Stimulated activated naive B cell treated with anti-CD40 and anti-IgM and Interleukin-4, amounts not matched to agents 10 μg/mL and 1 μg/mL and 100 μg/mL, for 72 hours (primary cell): ENCODE measurements around the gene BTBD19.

Source experiments
- ATAC-seq, 2 donors: fragments of 150-1000 bp; cut with Tn5 transposase; replicated peaks; 2 replicates each; pipeline ENCODE4 v1.10.0; 2021; ENCODE audit warnings: moderate library complexity in 1 of 2
- DNase-seq: peaks from one replicate; pipeline ENCODE4 v3.0.0; 2021
- H3K27ac Mint-ChIP-seq: one replicate; pipeline ENCODE4 v1.8.0; 2022; ENCODE audit warnings: mild to moderate bottlenecking, mixed read lengths
- H3K27me3 Mint-ChIP-seq, 2 donors: one replicate each; pipeline ENCODE4 v1.8.0; 2022; ENCODE audit warnings: mixed read lengths in 2 of 2
- H3K36me3 Mint-ChIP-seq, 2 donors: one replicate each; pipeline ENCODE4 v1.8.0; 2022; ENCODE audit warnings: mixed read lengths in 2 of 2, mild to moderate bottlenecking in 1 of 2
- H3K4me1 Mint-ChIP-seq, 2 donors: one replicate each; pipeline ENCODE4 v1.8.0; 2022; ENCODE audit warnings: mixed read lengths in 2 of 2, mild to moderate bottlenecking in 1 of 2
- H3K4me3 Mint-ChIP-seq, 2 donors: one replicate each; pipeline ENCODE4 v1.8.0; 2022; ENCODE audit warnings: mild to moderate bottlenecking in 2 of 2, mixed read lengths in 2 of 2, moderate library complexity in 1 of 2
- H3K9me3 Mint-ChIP-seq, 2 donors: one replicate each; pipeline ENCODE4 v1.8.0; 2022; ENCODE audit warnings: mixed read lengths in 2 of 2, mild to moderate bottlenecking in 1 of 2

Gene BTBD19

GRCh38 chr1:44860891-44861425, 52.6 kb downstream of the BTBD19 start:
- Mint-ChIP-seq H3K27me3 (no peaks in the 10 kb centered on the region), H3K4me3 (no peak overlapping the region), H3K4me1 (peaks cover 9 to 21% of the 10 kb centered on the region in 2 donors), H3K27ac (no peak overlapping the region), H3K9me3 (no peaks in the 10 kb centered on the region), H3K36me3 (peaks cover 25 to 26% of the 10 kb centered on the region in 2 donors)
- DNase-seq (no peak), ATAC-seq (no peak)

DNA sequence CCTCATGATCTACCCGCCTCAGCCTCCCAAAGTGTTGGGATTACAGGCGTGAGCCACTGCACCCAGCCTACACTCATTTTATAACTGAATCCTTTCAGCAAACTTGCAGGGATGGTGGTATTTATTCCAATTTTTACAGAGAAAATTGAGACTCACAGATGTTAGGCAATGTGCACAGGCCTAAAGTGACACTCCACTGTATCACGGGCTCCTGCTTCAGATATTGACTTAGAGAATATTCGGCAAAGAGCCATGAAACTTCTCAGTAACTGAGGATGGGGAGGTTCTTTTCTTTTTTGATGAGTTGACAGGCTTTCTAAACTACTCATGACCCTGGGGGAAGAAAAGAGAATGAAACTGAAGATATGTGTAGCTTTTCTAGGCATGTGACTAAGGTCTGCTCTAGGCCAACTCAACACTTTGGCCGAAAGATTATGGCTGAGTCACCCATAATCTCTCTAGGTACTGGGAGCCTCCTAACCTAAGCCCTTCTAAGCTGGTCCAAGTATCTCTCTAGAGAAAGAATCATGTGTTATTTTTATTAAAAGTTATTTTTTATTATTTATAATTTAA, 54.6 kb downstream of the BTBD19 start:
- no peak overlapping the region for H3K27ac Mint-ChIP-seq
- no peaks in the 10 kb centered on the region for H3K9me3 Mint-ChIP-seq
- H3K4me1 Mint-ChIP-seq, result peaks cover 9 to 21% of the 10 kb centered on the region in 2 donors
- no peaks in the 10 kb centered on the region for H3K27me3 Mint-ChIP-seq
- no peak overlapping the region for H3K4me3 Mint-ChIP-seq
- peaks cover 22 to 23% of the 10 kb centered on the region in 2 donors for H3K36me3 Mint-ChIP-seq
- ATAC-seq (no peak), DNase-seq (no peak)
